ENCODE measurements around the gene TVP23A.
A peak's percentile ranks its signal among the peaks of the same experiment; 100 is the strongest.
"Not testable (repeated sequence)": the region's sequence is repeated elsewhere in the genome, so short reads cannot be mapped to it uniquely, and the experiment has no call there.

The TVP23A gene

GRCh38 chr16:10835281-10835931 is 16.8 kb upstream of the TVP23A start:
- DNase-seq (ENCODE audit: low spot score), result no peak

DNA sequence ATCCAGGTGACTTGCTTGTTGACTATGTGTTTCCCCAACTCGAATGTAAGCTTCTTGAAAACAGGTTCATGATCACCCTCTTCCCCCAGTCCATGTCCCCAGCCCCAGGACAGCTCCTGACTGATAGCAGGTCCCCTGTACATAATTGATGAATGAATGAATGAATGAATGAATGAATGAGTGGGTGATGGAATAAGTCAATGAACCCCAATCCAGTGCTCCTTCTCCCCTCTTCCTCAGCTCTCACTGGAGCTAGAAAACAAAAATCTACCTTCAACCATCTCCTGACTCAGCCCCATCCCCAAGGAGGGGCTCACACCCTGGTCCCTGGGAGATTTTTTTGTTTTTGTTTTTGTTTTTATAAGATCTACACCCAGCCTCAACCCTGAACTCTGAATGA is 16.2 kb upstream of the TVP23A start:
- no peak for DNase-seq (ENCODE audit: low spot score)

GRCh38 chr16:10834130-10834529 is 15.5 kb upstream of the TVP23A start:
- no peak for DNase-seq (ENCODE audit: low spot score)

DNA sequence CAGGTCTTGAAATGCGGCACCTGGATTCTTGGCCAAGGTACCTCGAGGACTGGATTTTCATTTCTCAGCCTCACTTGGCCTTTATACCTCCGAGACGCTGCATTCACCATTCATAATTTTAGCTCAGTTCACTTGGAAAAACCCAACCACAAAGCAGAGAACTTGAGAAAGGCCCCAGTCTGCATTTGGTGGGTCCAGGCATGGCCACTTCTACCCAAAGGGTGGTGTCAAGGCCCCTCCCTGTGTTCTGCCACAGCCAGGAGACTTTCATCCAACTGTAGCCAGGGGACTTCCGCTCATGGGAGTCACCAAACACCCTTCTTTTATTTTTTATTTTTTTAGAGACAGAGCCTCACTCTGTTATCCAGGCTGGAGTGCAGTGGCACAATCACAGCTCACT is 14.7 kb upstream of the TVP23A start:
- no peak for DNase-seq (ENCODE audit: low spot score)

DNA sequence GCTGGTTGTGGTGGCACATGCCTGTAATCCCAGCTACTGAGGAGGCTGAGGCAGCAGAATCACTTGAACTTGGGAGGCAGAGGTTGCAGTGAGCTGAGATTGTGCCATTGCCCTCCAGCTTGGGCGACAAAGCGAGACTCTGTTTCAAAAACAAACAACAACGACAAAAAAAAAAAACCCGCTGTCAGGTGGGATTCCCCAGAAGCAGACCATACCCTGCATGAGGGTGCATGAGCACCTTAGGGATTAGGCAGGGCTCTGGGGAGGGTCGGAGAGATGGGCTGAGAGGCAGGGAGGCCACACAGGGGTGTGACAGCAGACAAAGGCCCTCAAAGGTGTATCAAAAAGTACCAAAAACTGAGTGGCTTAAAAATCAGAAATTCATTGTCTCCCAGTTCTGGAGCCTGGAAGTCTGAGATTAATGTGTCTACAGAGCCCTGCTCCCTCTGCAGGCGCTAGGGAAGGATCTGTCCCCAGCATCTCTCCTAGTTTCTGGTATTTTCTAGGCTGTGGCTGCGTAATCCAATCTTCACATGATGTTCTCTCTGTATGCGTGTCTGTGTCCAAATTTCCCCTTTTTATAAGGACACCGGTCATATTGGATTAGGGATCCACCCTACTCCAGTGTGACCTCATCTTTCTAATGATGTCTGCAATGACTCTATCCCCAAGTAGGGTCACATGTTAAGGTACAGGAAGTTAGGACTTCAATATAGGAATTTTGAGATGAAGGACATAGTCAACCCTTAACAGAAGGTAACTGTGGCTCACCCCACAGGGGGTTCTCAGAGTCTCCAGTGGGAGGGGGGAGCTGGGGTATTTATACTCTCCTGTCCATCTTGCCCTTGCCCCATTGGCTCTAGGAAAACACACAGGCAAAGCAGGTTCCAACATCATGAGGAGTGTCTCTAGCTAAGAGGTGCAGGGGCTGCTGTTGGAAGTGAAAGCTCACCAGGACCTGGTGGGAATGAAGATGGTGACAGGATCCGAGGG is 13.6 kb upstream of the TVP23A start:
- DNase-seq (ENCODE audit: low spot score), result no peak

DNA sequence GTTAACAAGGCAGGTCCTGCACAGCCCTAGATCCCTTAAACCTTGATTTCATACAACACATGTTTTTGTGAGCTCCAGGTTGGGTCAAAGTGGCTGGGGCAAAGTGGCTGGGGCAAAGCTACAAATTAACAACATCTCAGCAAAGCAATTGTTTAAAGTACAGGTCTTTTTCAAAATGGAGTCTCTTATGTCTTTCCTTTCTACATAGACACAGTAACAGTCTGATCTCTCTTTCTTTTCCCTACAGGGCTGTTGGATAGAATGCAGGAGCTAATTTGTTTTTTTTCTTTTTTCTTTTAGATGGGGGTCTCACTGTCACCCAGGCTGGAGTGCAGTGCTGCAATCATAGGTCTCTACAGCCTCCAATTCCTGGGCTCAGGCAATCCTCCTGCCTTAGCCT is 11.6 kb upstream of the TVP23A start:
- DNase-seq (ENCODE audit: low spot score), result not testable (repeated sequence)

DNA sequence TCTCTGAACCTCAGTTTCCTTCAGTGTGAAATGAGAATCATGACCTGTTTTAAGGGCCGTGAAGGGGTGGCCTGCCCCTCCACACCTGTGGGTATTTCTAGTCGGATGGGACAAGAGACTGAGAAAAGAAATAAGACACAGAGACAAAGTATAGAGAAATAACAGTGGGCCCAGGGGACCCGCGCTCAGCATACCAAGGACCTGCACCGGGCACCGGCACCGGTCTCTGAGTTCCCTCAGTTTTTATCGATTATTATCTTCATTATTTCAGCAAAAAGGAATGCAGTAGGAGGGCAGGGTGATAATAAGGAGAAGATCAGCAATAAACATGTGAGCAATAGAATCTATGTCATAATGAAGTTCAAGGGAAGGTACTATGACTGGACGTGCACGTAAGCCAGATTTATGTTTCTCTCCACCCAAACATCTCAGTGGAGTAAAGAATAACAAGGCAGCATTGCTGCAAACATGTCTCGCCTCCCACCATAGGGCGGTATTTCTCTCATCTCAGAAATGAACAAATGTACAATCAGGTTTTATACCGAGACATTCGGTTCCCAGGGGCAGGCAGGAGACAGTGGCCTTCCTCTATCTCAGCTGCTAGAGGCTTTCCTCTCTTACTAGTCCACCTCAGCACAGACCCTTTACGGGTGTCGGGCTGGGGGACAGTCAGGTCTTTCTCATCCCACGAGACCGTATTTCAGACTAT is 10.9 kb upstream of the TVP23A start:
- DNase-seq (ENCODE audit: low spot score), result not testable (repeated sequence)

GRCh38 chr16:10828851-10829366 is 10.3 kb upstream of the TVP23A start:
- DNase-seq (ENCODE audit: low spot score), result peak; percentile 68

- no peak for DNase-seq (ENCODE audit: low spot score)
Observed at GRCh38 chr16:10827691-10828341, 9.2 kb upstream of the TVP23A start.

GRCh38 chr16:10824111-10824893 is 5.7 kb upstream of the TVP23A start:
- no peak for DNase-seq (ENCODE audit: low spot score)

DNA sequence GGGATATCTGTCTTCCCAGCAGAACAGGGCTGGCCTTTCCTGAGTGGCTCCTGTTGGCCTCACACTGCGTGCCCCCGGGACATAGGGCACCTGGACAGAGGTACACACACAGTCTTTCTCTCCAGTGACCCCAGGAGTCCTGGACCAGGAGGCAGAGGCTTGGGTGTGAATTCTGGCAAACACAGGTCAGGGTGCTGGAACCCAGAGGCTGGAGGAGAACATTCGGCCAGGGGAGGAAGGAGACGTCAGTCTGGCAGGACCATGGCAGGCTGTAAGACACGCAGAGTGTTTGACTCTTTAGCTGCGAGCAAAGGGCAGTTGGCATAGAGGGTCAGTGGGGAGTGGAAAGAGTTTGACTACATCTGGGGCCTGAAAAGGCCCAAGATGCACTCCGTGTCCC is 4.1 kb upstream of the TVP23A start:
- DNase-seq (ENCODE audit: low spot score), result no peak

DNA sequence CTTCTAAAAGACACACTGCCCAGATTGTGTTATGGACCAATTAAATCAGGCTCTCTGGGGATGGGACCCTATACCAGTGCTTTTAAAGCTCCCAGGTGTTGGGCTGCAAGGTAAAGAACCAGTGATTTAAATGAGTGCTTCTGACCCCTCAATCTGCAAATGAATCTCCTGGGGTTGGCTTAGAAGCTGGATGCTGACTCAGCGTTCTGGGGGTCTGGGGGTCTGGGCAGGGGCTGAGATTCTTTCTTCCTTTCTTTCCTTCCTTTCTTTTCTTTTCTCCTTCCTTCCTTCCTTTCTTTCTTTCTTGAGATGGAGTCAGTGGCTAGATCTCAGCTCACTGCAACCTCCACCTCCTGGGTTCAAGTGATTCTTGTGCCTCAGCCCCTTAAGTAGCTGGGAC is 2.0 kb upstream of the TVP23A start:
- no peak for DNase-seq (ENCODE audit: low spot score)

DNA sequence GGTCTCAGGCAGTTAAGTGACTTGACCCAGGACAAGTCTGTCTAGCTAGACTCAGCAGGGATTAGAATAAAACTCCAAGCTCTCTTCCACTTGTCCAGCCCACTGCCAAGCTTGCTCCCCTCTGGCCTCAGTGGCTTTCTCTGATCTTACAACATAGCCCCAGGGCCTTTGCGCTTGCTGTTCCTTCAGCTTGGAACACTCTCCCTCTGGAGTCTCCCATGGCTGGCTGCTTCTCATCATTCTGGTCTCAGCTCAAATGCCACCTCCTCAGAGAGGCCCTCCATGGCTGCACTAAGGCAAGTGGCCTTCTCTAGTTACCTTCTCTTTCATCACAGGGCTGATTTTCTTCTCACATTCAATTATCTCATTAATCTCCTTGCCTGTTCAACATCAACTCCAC is 1.1 kb downstream of the TVP23A start:
- DNase-seq (ENCODE audit: low spot score), result no peak

- DNase-seq (ENCODE audit: low spot score), result no peak
Observed at GRCh38 chr16:10813099-10813455, 5.5 kb downstream of the TVP23A start.

DNA sequence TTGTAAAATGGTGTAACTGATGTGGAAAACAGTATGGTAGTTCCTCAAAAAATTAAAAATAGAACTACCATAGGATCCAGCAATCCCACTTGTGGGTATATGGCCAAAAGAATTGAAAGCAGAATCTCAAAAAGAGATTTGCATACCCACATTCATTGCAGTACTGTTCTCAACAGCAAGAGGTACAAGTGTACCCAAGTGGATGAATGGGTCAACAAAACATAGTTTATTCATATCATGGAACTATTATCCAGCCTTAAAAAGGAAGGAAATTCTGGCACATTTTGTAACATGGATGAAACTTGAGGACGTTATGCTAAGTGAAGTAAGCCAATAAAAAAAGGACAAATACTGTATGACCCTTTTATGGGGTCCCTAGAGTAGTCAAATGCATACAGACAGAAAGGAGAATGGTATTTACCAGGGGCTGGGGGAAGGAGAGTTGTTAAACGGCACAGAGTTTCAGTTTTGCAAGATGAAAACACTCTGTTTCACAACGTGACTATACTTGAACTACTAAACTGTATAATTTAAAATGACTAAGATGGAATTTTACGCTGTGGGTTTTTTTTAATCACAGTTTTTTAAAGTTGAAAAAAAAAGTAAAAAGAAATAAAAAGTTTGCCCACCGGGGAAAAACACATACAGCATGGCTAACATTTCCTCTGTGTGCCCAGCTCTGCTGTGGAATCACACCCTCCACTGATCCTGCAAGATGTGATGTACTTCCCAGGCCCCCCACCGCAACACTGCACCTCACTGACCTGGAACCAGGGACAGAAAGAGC is 6.1 kb downstream of the TVP23A start:
- DNase-seq (ENCODE audit: low spot score), result no peak

GRCh38 chr16:10809706-10810105 is 8.9 kb downstream of the TVP23A start:
- DNase-seq (ENCODE audit: low spot score), result no peak

DNA sequence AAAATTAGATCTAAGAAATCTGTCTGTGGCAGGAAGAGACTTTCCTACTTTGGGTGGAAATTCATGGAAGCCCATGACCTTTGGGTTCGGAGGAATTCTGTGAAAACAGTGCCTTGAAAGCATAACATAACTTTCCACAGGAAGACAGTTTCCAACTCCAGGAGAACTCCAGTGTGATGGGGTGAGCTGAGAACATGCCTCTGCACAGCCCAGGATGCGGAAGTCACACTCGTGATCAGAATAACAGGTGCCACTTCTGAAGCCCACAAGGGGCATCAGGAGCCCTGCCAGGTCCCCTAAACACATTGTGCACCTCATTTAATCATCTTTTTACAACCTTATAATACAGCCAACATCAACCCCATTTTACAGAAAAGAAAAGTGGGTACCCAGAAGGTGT is 9.7 kb downstream of the TVP23A start:
- DNase-seq (ENCODE audit: low spot score), result no peak

DNA sequence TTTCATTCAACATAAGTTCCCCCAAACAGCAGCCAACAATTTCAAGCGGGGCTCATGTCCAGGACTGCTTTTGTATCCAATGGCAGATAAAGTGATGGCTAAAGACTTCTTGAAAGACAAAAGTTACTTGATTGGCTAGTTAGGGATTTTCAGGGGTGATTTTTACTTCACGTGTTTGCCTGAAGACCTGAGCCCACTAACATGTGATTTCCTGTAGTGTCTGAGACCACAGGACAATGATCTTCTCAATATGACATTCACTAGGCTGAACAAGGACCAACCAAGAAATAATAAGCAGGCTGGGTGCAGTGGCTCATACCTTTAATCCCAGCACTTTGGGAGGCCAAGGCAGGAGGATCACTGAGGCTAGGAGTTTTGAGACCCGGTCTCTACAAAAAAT is 10.4 kb downstream of the TVP23A start:
- no peak for DNase-seq (ENCODE audit: low spot score)

- DNase-seq (ENCODE audit: low spot score), result no peak
Observed at GRCh38 chr16:10806698-10807097, 11.9 kb downstream of the TVP23A start.

DNA sequence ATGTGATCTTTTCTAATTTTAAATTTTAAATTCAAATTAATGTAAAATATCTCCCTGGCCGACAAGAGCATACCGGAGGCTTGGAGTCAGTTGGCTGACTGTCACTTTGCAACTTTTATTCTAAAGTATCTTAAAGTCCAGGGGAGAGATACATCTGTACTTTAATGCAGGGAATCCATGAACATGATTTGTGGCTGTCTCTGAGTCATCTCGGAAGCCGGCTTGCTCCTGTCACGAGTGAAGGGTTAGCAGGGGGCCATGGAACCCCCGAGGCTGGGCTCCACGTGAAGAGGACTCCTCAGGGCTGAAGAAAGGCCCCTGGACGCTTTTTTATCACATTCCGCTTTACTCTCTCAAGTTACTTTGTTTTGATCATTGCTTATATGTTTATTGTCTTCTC is 13.3 kb downstream of the TVP23A start:
- no peak for DNase-seq (ENCODE audit: low spot score)

All from iPS-NIHi11 (cell line).